ENCODE results near the gene MUC5AC.

Gene MUC5AC

GRCh38 chr11:1120532-1121330, 37.0 kb upstream of the MUC5AC start:
- TF ChIP-seq, protein P1, sequence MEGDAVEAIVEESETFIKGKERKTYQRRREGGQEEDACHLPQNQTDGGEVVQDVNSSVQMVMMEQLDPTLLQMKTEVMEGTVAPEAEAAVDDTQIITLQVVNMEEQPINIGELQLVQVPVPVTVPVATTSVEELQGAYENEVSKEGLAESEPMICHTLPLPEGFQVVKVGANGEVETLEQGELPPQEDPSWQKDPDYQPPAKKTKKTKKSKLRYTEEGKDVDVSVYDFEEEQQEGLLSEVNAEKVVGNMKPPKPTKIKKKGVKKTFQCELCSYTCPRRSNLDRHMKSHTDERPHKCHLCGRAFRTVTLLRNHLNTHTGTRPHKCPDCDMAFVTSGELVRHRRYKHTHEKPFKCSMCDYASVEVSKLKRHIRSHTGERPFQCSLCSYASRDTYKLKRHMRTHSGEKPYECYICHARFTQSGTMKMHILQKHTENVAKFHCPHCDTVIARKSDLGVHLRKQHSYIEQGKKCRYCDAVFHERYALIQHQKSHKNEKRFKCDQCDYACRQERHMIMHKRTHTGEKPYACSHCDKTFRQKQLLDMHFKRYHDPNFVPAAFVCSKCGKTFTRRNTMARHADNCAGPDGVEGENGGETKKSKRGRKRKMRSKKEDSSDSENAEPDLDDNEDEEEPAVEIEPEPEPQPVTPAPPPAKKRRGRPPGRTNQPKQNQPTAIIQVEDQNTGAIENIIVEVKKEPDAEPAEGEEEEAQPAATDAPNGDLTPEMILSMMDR (IDR thresholded peaks at IDR 0.05) = no peak

GRCh38 chr11:1121331-1121812, 36.4 kb upstream of the MUC5AC start:
- TF ChIP-seq, protein P1 (IDR thresholded peaks at IDR 0.05) = no peak

DNA sequence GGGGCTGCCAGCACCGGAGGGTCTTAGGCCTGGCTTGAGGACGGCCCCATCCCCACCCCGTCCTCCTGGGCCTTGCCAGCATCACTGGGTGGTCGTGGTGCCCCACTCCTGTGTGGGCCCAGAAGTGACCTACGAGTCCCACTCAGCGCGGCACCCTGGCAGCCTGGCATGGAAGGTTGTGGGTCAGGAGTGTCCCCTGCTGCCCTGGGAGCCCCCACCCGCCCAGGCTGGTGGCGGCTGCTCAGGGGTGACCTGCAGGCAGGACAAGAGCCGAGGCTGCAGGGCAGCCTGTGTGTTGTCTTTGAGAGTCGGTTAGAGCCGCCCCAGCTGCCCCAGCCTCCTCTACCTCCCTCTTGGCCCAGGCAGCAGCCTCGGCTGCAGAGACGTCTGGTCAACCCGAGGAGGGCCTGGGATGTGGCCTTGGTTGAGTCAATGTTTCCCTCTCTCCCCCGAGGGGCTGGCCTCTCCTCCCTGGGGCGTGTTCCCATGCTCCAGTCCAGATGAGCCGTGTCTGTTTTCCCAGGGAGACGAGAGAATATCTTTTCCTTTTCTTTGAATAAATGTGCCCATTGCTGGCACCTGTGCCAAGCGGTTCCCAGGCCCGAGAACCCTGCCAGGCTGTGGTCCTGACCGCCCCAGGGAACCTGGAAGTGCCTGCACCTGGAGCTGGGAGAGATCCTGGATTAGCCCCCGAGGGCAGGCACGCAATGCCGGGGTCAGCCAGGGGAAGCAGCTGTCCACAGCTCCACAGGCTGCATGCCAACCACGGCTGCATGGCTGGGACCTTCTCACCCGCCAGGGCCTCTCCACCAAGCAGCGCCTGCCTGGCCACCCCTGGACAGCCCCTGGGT, 35.7 kb upstream of the MUC5AC start:
- TF ChIP-seq, protein P1 (IDR thresholded peaks at IDR 0.05) = no peak

DNA sequence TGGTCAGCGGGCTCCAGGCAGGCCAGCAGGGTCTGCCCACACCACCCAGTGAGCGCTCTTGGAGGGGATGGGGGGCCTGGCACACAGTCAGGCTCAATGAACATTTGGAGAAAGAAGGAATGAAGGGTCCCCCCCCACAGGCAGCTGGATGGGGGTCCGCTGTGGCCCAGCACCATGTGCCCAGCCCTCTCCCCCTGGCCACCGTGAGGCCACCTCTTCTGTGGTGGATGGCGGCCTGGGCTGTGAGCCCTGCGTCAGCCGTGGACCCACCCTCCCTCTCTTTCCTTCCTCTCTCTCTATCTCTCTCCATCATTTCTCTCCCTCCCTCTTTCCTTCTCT, 35.1 kb upstream of the MUC5AC start:
- TF ChIP-seq, protein P1 (IDR thresholded peaks at IDR 0.05) = no peak

DNA sequence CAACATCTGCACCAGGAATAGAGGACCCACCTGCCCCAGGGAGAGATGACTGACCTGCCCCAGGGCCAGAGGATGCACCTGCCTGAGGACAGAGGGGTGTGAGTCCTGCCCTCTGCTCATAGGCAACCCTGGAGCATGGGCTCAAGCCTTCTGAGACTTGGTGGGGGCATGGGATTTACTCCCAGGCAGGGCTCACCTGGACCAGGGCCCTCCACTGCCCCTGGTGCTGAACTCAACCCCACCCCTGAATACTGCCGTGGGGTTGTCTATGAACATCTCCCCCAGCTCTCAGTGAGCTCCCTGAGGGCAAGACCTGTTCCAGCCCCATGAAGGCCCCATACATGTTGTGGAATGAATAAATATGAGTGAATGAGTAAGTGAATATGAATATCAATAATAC, 33.8 kb upstream of the MUC5AC start:
- TF ChIP-seq, protein P1 (IDR thresholded peaks at IDR 0.05) = no peak

- TF ChIP-seq, protein P1 (IDR thresholded peaks at IDR 0.05) = no peak
Measured at GRCh38 chr11:1125803-1126202, 31.9 kb upstream of the MUC5AC start.

DNA sequence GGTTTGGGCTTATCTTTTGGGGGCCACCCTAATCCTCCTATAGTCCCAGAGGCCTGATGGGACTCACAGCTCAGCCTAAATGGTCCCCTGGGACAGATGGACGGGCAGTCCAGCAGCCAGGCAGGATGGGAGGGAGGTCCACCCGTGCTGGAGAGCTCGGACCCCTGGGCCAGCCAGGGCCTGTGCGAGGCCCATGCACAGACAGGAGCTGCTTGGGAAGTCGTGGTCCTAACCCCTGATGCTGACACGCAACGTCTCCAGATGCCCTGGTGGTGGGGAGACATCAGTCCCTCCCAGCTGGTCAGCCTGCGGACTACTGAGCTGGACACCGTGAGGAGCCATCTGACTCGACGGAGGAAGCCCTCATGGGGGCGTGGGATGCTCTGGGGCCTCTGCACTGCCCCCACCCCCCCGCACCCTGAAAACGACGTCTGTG, 31.2 kb upstream of the MUC5AC start:
- TF ChIP-seq, protein P1 (IDR thresholded peaks at IDR 0.05) = no peak

Data from LNCAP (cell line).